ENCODE measurements around the gene OPN5. TPM values are rescaled to one million over a fixed set of nuclear protein-coding genes. Genes with fewer than 3 reads are reported as not detected.

Gene OPN5
- total and polyA plus RNA-seq, 2 experiments from 2014 or later = not detected

- no peak for TF ChIP-seq NANOG (IDR thresholded peaks at IDR 0.05; ENCODE audit: borderline replicate concordance)
- no peak for TF ChIP-seq ZNF114 (CRISPR knock-in tag; IDR thresholded peaks at IDR 0.05)
- TF ChIP-seq, protein P1, sequence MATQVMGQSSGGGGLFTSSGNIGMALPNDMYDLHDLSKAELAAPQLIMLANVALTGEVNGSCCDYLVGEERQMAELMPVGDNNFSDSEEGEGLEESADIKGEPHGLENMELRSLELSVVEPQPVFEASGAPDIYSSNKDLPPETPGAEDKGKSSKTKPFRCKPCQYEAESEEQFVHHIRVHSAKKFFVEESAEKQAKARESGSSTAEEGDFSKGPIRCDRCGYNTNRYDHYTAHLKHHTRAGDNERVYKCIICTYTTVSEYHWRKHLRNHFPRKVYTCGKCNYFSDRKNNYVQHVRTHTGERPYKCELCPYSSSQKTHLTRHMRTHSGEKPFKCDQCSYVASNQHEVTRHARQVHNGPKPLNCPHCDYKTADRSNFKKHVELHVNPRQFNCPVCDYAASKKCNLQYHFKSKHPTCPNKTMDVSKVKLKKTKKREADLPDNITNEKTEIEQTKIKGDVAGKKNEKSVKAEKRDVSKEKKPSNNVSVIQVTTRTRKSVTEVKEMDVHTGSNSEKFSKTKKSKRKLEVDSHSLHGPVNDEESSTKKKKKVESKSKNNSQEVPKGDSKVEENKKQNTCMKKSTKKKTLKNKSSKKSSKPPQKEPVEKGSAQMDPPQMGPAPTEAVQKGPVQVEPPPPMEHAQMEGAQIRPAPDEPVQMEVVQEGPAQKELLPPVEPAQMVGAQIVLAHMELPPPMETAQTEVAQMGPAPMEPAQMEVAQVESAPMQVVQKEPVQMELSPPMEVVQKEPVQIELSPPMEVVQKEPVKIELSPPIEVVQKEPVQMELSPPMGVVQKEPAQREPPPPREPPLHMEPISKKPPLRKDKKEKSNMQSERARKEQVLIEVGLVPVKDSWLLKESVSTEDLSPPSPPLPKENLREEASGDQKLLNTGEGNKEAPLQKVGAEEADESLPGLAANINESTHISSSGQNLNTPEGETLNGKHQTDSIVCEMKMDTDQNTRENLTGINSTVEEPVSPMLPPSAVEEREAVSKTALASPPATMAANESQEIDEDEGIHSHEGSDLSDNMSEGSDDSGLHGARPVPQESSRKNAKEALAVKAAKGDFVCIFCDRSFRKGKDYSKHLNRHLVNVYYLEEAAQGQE (IDR thresholded peaks at IDR 0.05; ENCODE audit: unreplicated experiment) = no peak
- TF ChIP-seq ZNF331 (CRISPR knock-in tag; IDR thresholded peaks at IDR 0.05; ENCODE audit: low read depth) = no peak
These were observed 6.7 kb downstream of the OPN5 start (continued) for GRCh38 chr6:47788498-47788884.

DNA sequence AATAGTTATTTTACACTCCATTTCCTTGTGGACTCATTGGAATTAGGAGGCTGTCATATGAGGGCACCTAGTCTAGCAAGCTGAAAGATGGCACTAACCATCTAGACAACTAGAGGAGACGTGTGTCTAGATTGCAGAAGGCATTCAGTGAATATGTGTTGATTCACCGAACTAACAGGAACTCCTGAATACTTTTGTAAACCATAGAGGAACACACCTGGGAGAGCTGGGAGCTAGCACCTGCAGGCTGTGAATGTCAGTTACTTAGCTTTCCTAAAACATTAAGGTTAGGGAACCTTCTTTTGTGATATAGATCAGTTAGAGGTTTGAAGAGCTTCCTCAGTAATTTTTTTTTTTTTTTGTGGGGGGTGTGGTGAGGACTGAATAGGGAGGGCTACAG, 7.7 kb downstream of the OPN5 start:
- H3K9me2 ChIP-seq (ENCODE audit: insufficient read depth) = no peaks in the 10 kb centered on the region
- peak; percentile 93 for ATAC-seq
- DNase-seq (ENCODE audit: low spot score) = peak; percentile 93
- H3K27ac Mint-ChIP-seq = no peak overlapping the region
- peak overlapping the region; percentile 28 for H3K4me2 ChIP-seq
- no peak overlapping the region for H2AFZ ChIP-seq
- peaks cover 38% of the 10 kb centered on the region for H3K27me3 Mint-ChIP-seq (ENCODE audit: insufficient read depth, low read depth, poor library complexity)
- no peaks in the 10 kb centered on the region for H3K36me3 Mint-ChIP-seq (ENCODE audit: low read depth)
- peak; percentile 91 for TF ChIP-seq NANOG (IDR thresholded peaks at IDR 0.05; ENCODE audit: borderline replicate concordance)
- no peak for TF ChIP-seq ETS1 (IDR thresholded peaks at IDR 0.05)
- TF ChIP-seq, protein P2, sequence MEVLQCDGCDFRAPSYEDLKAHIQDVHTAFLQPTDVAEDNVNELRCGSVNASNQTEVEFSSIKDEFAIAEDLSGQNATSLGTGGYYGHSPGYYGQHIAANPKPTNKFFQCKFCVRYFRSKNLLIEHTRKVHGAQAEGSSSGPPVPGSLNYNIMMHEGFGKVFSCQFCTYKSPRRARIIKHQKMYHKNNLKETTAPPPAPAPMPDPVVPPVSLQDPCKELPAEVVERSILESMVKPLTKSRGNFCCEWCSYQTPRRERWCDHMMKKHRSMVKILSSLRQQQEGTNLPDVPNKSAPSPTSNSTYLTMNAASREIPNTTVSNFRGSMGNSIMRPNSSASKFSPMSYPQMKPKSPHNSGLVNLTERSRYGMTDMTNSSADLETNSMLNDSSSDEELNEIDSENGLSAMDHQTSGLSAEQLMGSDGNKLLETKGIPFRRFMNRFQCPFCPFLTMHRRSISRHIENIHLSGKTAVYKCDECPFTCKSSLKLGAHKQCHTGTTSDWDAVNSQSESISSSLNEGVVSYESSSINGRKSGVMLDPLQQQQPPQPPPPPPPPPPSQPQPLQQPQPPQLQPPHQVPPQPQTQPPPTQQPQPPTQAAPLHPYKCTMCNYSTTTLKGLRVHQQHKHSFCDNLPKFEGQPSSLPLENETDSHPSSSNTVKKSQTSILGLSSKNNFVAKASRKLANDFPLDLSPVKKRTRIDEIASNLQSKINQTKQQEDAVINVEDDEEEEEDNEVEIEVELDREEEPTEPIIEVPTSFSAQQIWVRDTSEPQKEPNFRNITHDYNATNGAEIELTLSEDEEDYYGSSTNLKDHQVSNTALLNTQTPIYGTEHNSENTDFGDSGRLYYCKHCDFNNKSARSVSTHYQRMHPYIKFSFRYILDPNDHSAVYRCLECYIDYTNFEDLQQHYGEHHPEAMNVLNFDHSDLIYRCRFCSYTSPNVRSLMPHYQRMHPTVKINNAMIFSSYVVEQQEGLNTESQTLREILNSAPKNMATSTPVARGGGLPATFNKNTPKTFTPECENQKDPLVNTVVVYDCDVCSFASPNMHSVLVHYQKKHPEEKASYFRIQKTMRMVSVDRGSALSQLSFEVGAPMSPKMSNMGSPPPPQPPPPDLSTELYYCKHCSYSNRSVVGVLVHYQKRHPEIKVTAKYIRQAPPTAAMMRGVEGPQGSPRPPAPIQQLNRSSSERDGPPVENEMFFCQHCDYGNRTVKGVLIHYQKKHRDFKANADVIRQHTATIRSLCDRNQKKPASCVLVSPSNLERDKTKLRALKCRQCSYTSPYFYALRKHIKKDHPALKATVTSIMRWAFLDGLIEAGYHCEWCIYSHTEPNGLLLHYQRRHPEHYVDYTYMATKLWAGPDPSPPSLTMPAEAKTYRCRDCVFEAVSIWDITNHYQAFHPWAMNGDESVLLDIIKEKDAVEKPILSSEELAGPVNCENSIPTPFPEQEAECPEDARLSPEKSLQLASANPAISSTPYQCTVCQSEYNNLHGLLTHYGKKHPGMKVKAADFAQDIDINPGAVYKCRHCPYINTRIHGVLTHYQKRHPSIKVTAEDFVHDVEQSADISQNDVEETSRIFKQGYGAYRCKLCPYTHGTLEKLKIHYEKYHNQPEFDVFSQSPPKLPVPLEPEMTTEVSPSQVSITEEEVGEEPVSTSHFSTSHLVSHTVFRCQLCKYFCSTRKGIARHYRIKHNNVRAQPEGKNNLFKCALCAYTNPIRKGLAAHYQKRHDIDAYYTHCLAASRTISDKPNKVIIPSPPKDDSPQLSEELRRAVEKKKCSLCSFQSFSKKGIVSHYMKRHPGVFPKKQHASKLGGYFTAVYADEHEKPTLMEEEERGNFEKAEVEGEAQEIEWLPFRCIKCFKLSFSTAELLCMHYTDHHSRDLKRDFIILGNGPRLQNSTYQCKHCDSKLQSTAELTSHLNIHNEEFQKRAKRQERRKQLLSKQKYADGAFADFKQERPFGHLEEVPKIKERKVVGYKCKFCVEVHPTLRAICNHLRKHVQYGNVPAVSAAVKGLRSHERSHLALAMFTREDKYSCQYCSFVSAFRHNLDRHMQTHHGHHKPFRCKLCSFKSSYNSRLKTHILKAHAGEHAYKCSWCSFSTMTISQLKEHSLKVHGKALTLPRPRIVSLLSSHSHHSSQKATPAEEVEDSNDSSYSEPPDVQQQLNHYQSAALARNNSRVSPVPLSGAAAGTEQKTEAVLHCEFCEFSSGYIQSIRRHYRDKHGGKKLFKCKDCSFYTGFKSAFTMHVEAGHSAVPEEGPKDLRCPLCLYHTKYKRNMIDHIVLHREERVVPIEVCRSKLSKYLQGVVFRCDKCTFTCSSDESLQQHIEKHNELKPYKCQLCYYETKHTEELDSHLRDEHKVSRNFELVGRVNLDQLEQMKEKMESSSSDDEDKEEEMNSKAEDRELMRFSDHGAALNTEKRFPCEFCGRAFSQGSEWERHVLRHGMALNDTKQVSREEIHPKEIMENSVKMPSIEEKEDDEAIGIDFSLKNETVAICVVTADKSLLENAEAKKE (CRISPR knock-in tag; IDR thresholded peaks at IDR 0.05) = 0 out of 2 replicates have a peak, but pooled peaks have one; percentile 27
- TF ChIP-seq ZNF114 (CRISPR knock-in tag; IDR thresholded peaks at IDR 0.05) = no peak
- no peak for TF ChIP-seq ZNF331 (CRISPR knock-in tag; IDR thresholded peaks at IDR 0.05; ENCODE audit: low read depth)
- TF ChIP-seq POLR2AphosphoS5 (IDR thresholded peaks at IDR 0.05; ENCODE audit: low read depth) = peak; percentile 73
- TF ChIP-seq, protein P1 (IDR thresholded peaks at IDR 0.05; ENCODE audit: unreplicated experiment) = no peak
- no peaks in the 10 kb centered on the region for H3K9me3 Mint-ChIP-seq
- H4K20me1 ChIP-seq (replicated peaks; ENCODE audit: insufficient read depth) = no peaks in the 10 kb centered on the region
- no peaks in the 10 kb centered on the region for H3F3A ChIP-seq (replicated peaks; ENCODE audit: low read depth)
- no peak overlapping the region for H3K27ac ChIP-seq (ENCODE audit: low read depth)
- H3K4me3 Mint-ChIP-seq = peak overlapping the region; percentile 6; the same call in 2 of the 3 replicates
- H3K36me3 ChIP-seq (ENCODE audit: insufficient read depth) = no peaks in the 10 kb centered on the region
- peaks cover 29% of the 10 kb centered on the region for H3K4me1 Mint-ChIP-seq
- no peaks in the 10 kb centered on the region for H3K79me2 ChIP-seq (replicated peaks; ENCODE audit: insufficient read depth)
- H3K27me3 ChIP-seq (ENCODE audit: insufficient read depth) = peaks cover 47% of the 10 kb centered on the region
- H3K4me3 ChIP-seq = no peak overlapping the region
- peaks cover 25% of the 10 kb centered on the region for H3K4me1 ChIP-seq (ENCODE audit: insufficient read depth)

Data from GM23338 (cell line).